Stomach (tissue), 4 donors: ENCODE measurements around the gene PARVB.

ENCODE experiments used
- CTCF ChIP-seq, 7 experiments: fragments of 450-650 bp in 4 of 7; fragments of 200-600 bp in 3 of 7; sonication (generic) in 3 of 7; IDR thresholded peaks; one replicate each; pipeline ENCODE4 v1.5.1; 2016 to 2019; ENCODE audit warnings: antibody characterized with exemption in 7 of 7, control low read depth in 2 of 7, mild to moderate bottlenecking in 1 of 7
- POLR2A ChIP-seq, 4 donors: fragments of 450-650 bp; IDR thresholded peaks; one replicate each; pipeline ENCODE4 v1.6.1; 2016; ENCODE audit warnings: antibody characterized with exemption in 4 of 4, control low read depth in 2 of 4, mild to moderate bottlenecking in 1 of 4, moderate library complexity in 1 of 4
- POLR2AphosphoS5 ChIP-seq, 3 donors: sonication (generic); formaldehyde crosslinking; IDR thresholded peaks; one replicate each; pipeline ENCODE4 v1.6.1; 2016; ENCODE audit warnings: antibody characterized with exemption in 3 of 3

- TF ChIP-seq CTCF (IDR thresholded peaks at IDR 0.05) (no peak), POLR2A (IDR thresholded peaks at IDR 0.05) (no peak), POLR2AphosphoS5 (IDR thresholded peaks at IDR 0.05) (no peak)
Observed at GRCh38 chr22:44164031-44164430, 139.9 kb downstream of the PARVB start.
